HepG2 (cell line): ENCODE data around the gene DOCK4.

Experiments used
- CEBPB ChIP-seq: IDR thresholded peaks from 2 replicates; pipeline ENCODE4 v1.6.1; 2011; ENCODE audit warnings: low read depth, low read length, improper control_type of control experiment, borderline replicate concordance
- ELF1 ChIP-seq: sonication (generic); formaldehyde crosslinking; IDR thresholded peaks from 2 replicates; pipeline ENCODE4 v1.4.0; 2020; ENCODE audit warnings: missing genetic modification reagents
- FOXK2 ChIP-seq: fragments of 450-650 bp; IDR thresholded peaks from 2 replicates; pipeline ENCODE4 v1.6.1; 2016
- MAFK ChIP-seq, 2 experiments: IDR thresholded peaks in 1 of 2; conservative IDR thresholded peaks in 1 of 2; 2 replicates each; pipeline ENCODE4 v1.6.1; 2011; ENCODE audit warnings: improper control_type of control experiment in 2 of 2, low read length in 2 of 2
- POLR2AphosphoS5 ChIP-seq: IDR thresholded peaks from 2 replicates; pipeline ENCODE4 v1.6.1; 2012; ENCODE audit warnings: low read depth, low read length
- SMARCE1 ChIP-seq: fragments of 450-650 bp; IDR thresholded peaks from 2 replicates; pipeline ENCODE4 v1.6.1; 2017; ENCODE audit warnings: borderline replicate concordance
- SP2 ChIP-seq: sonication (generic); formaldehyde crosslinking; IDR thresholded peaks from 2 replicates; pipeline ENCODE4 v1.5.1; 2020; ENCODE audit warnings: mild to moderate bottlenecking, missing genetic modification reagents
- SUZ12 ChIP-seq: fragments of 150-350 bp; IDR thresholded peaks from 2 replicates; pipeline ENCODE4 v1.6.1; 2014; ENCODE audit warnings: low read depth, low read length
- ZSCAN29 ChIP-seq: sonication (generic); formaldehyde crosslinking; conservative IDR thresholded peaks from 2 replicates; pipeline ENCODE4 v1.4.0; 2020; ENCODE audit warnings: mild to moderate bottlenecking, missing genetic modification reagents

DNA sequence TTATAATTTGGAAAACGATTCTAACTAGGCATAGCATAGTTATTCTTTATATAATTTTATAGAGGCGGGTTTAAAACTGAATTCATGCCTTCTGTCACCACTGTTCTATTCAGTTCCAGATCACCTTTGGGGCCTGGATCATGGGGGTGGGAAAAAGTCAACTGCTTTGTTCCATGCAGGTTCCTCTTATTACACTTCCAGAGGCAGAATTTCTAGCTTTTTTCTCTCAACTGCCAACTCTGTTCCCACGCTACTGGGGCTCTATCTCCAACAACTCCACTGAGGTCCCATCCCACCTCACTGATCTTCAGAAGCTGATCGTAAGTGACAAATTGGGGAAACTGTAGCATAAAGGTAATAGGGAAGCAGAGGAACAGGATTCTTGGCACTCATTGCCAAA lies 360.3 kb downstream of the DOCK4 start:
- TF ChIP-seq FOXK2 (no peak), SUZ12 (no peak), CEBPB (no peak), MAFK (conservative IDR thresholded peaks at IDR 0.05 in 1 of 2, IDR thresholded peaks at IDR 0.05 in 1 of 2; ENCODE audit: low read length in 2 of 2) (no peak), SMARCE1 (no peak), SP2 (CRISPR knock-in tag) (no peak), POLR2AphosphoS5 (no peak), ZSCAN29 (CRISPR knock-in tag) (no peak), ELF1 (CRISPR knock-in tag) (no peak)
